ENCODE measurements around the gene MC1R.

The MC1R gene

GRCh38 chr16:89969741-89970410 is 51.2 kb downstream of the MC1R start:
- TF ChIP-seq, protein P1, sequence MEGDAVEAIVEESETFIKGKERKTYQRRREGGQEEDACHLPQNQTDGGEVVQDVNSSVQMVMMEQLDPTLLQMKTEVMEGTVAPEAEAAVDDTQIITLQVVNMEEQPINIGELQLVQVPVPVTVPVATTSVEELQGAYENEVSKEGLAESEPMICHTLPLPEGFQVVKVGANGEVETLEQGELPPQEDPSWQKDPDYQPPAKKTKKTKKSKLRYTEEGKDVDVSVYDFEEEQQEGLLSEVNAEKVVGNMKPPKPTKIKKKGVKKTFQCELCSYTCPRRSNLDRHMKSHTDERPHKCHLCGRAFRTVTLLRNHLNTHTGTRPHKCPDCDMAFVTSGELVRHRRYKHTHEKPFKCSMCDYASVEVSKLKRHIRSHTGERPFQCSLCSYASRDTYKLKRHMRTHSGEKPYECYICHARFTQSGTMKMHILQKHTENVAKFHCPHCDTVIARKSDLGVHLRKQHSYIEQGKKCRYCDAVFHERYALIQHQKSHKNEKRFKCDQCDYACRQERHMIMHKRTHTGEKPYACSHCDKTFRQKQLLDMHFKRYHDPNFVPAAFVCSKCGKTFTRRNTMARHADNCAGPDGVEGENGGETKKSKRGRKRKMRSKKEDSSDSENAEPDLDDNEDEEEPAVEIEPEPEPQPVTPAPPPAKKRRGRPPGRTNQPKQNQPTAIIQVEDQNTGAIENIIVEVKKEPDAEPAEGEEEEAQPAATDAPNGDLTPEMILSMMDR (conservative IDR thresholded peaks at IDR 0.05), result no peak
- TF ChIP-seq ZFX (IDR thresholded peaks at IDR 0.05), result no peak
- H3K27ac ChIP-seq, result no peak overlapping the region
